OCI-LY7 (cell line): ENCODE results near the gene MTCH1. TPM values are rescaled to one million over a fixed set of nuclear protein-coding genes. Genes with fewer than 3 reads are reported as not detected.
"Not testable (repeated sequence)": the region's sequence is repeated elsewhere in the genome, so short reads cannot be mapped to it uniquely, and the experiment has no call there.

Experiments used
- BruUV-seq: library from RNA; stranded (reverse); fragments of 400-500 nt; replicated peaks from 2 replicates; lab custom pipeline; 2021; lab: Mats Ljungman, UMichigan
- CTCF ChIA-PET: fragments of 300-600 bp; sonication (Branson Sonifier 250); formaldehyde crosslinking; loops from one replicate; lab custom pipeline; 2022; ENCODE audit warnings: antibody characterized with exemption; ENCODE audit not compliant: unreplicated experiment; lab: Charles Lee
- POLR2A ChIA-PET: fragments of 300-600 bp; sonication (Branson Sonifier 250); formaldehyde crosslinking; loops from one replicate; lab custom pipeline; 2022; ENCODE audit warnings: antibody characterized with exemption; lab: Charles Lee
- DNase-seq: peaks from one replicate; pipeline ENCODE4 v3.0.0-alpha.2; 2015; ENCODE audit warnings: low spot score
- H2AFZ ChIP-seq: fragments of 200-600 bp; sonication (generic), shearing (Covaris generic); 2 replicates; pipeline ENCODE4 v1.6.1; 2014; ENCODE audit warnings: mild to moderate bottlenecking, antibody characterized with exemption, low read length, moderate library complexity
- H3K27ac ChIP-seq: fragments of 200-600 bp; sonication (generic); 2 replicates; pipeline ENCODE4 v1.5.1; 2014; ENCODE audit warnings: mixed run types, low read depth, mild to moderate bottlenecking, moderate library complexity, low read length, inconsistent platforms; ENCODE audit not compliant: poor library complexity, severe bottlenecking
- H3K36me3 ChIP-seq: fragments of 200-600 bp; sonication (generic); 2 replicates; pipeline ENCODE4 v1.6.1; 2014; ENCODE audit warnings: mild to moderate bottlenecking, antibody characterized with exemption, low read length, moderate library complexity, mixed read lengths; ENCODE audit not compliant: insufficient read depth
- H3K4me1 ChIP-seq: fragments of 200-600 bp; sonication (generic); 2 replicates; pipeline ENCODE4 v1.5.1; 2014; ENCODE audit warnings: mild to moderate bottlenecking, low read length; ENCODE audit not compliant: insufficient read depth, poor library complexity, severe bottlenecking
- H3K4me2 ChIP-seq: fragments of 200-600 bp; sonication (generic); 2 replicates; pipeline ENCODE4 v1.6.1; 2014; ENCODE audit warnings: mild to moderate bottlenecking, low read length
- H3K4me3 ChIP-seq: fragments of 200-600 bp; sonication (generic); 2 replicates; pipeline ENCODE4 v1.5.1; 2014; ENCODE audit warnings: mild to moderate bottlenecking, low read depth, low read length; ENCODE audit not compliant: poor library complexity, severe bottlenecking
- H3K79me2 ChIP-seq: fragments of 200-600 bp; sonication (generic); 2 replicates; pipeline ENCODE4 v1.6.1; 2016; ENCODE audit warnings: low read depth, mild to moderate bottlenecking, low read length, moderate library complexity, mixed read lengths; ENCODE audit not compliant: insufficient read depth
- H3K9me2 ChIP-seq: fragments of 200-600 bp; sonication (generic); 2 replicates; pipeline ENCODE4 v1.6.1; 2016; ENCODE audit warnings: mild to moderate bottlenecking, low read length, mixed read lengths; ENCODE audit not compliant: insufficient read depth
- H3K9me3 ChIP-seq: fragments of 200-600 bp; sonication (generic); 2 replicates; pipeline ENCODE4 v1.6.1; 2014; ENCODE audit warnings: mild to moderate bottlenecking, mixed run types, low read length, mixed read lengths
- H4K20me1 ChIP-seq: fragments of 200-600 bp; sonication (generic); 2 replicates; pipeline ENCODE4 v1.6.1; 2014; ENCODE audit warnings: mild to moderate bottlenecking, antibody characterized with exemption, low read length, moderate library complexity, mixed read lengths; ENCODE audit not compliant: insufficient read depth
- EZH2phosphoT487 ChIP-seq: fragments of 200-600 bp; sonication (generic); IDR thresholded peaks from 2 replicates; pipeline ENCODE4 v1.6.1; 2018; ENCODE audit warnings: low read depth, borderline replicate concordance, mild to moderate bottlenecking, mixed run types, antibody characterized with exemption, low read length, moderate library complexity, mixed read lengths
- intact Hi-C: fragments of 100-400 bp; cut with micrococcal nuclease; formaldehyde crosslinking; loops from one replicate; pipeline ENCODE4 v1.10.0; 2022; ENCODE audit not compliant: unreplicated experiment
- total RNA-seq, 2 experiments: library from RNA; depleted of rRNA in 1 of 2; stranded (reverse); fragments of >200 nt in 1 of 2; shearing (Covaris generic) in 1 of 2; gene quantifications; 2 replicates each; pipeline ENCODE4 v1.2.3, GENCODE V29; 2014 to 2022
- TF ChIP-seq, protein P1 (sequence below): fragments of 200-600 bp; sonication (generic); conservative IDR thresholded peaks from 2 replicates; pipeline ENCODE4 v1.5.1; 2014; ENCODE audit warnings: mild to moderate bottlenecking, antibody characterized with exemption, low read length, moderate library complexity, mixed read lengths

The MTCH1 gene
- total RNA-seq, 2 experiments from 2014 or later: 72.5 to 93.7 TPM

DNA sequence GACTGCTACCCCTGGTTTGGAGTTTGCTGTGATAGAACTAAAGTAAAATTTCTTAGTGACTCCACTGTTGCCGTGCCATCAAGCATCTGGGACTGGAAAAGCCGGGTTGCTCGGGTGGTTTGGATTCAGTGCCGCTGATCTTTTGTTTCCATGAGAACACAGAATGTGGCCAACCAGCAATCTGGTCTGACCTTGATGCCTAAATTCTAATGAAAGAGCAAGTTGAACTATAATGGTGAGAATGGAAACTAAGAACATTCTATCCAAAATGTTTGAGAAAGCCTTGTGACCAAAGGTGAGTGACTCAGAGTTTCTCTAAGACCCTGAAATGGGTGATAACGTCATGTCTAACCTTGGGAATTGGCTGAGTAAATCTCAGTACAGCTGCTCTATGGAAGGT is 41.3 kb downstream of the MTCH1 start:
- H3K36me3 ChIP-seq: no peaks in the 10 kb centered on the region
- H3K27ac ChIP-seq: no peak overlapping the region
- ChIA-PET POLR2A (no interaction called here), CTCF (no interaction called here)
- H3K4me3 ChIP-seq: no peak overlapping the region
- BruUV-seq: no TSS peak
- intact Hi-C loops: no loop called here
- H3K9me2 ChIP-seq: no peaks in the 10 kb centered on the region
- H3K4me1 ChIP-seq: no peaks in the 10 kb centered on the region
- no peak overlapping the region for H3K4me2 ChIP-seq
- H4K20me1 ChIP-seq: no peaks in the 10 kb centered on the region
- no peaks in the 10 kb centered on the region for H3K9me3 ChIP-seq
- no peak for TF ChIP-seq EZH2phosphoT487
- TF ChIP-seq, protein P1, sequence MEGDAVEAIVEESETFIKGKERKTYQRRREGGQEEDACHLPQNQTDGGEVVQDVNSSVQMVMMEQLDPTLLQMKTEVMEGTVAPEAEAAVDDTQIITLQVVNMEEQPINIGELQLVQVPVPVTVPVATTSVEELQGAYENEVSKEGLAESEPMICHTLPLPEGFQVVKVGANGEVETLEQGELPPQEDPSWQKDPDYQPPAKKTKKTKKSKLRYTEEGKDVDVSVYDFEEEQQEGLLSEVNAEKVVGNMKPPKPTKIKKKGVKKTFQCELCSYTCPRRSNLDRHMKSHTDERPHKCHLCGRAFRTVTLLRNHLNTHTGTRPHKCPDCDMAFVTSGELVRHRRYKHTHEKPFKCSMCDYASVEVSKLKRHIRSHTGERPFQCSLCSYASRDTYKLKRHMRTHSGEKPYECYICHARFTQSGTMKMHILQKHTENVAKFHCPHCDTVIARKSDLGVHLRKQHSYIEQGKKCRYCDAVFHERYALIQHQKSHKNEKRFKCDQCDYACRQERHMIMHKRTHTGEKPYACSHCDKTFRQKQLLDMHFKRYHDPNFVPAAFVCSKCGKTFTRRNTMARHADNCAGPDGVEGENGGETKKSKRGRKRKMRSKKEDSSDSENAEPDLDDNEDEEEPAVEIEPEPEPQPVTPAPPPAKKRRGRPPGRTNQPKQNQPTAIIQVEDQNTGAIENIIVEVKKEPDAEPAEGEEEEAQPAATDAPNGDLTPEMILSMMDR: no peak
- no peak for DNase-seq
- no peaks in the 10 kb centered on the region for H3K79me2 ChIP-seq
- no peak overlapping the region for H2AFZ ChIP-seq

DNA sequence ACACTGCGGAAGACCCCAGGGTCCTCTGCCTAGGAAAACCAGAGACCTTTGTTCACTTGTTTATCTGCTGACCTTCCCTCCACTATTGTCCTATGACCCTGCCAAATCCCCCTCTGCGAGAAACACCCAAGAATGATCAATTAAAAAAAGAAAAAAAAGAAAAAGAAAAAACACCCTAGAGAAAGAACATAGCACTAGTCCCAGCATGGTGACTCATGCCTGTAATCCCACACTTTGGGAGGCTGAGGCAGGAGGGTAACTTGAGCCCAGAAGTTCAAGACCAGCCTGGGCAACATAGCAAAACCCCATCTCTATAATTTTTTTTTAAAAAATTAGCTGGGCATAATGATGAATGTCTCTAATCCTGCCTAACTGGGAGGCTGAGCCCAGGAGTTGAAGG is 43.7 kb downstream of the MTCH1 start:
- H4K20me1 ChIP-seq, H3K4me2 ChIP-seq, H3K4me3 ChIP-seq, BruUV-seq, H3K36me3 ChIP-seq, DNase-seq, H2AFZ ChIP-seq, H3K9me2 ChIP-seq, POLR2A ChIA-PET, CTCF ChIA-PET, intact Hi-C loops, H3K79me2 ChIP-seq, H3K9me3 ChIP-seq, H3K27ac ChIP-seq, H3K4me1 ChIP-seq: not testable (repeated sequence)

DNA sequence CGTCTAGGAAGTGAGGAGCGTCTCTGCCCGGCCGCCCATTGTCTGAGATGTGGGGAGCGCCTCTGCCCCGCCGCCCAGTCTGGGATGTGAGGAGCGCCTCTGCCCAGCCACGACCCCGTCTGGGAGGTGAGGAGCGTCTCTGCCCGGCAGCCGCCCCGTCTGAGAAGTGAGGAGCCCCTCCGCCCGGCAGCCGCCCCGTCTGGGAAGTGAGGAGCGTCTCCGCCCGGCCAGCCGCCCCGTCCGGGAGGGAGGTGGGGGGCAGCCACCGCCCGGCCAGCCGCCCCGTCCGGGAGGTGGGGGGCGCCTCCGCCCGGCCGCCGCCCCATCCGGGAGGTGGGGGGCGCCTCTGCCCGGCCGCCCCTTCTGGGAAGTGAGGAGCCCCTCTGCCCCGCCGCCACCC is 44.4 kb downstream of the MTCH1 start:
- intact Hi-C loops, CTCF ChIA-PET, DNase-seq, H3K36me3 ChIP-seq, H2AFZ ChIP-seq, BruUV-seq, H3K4me1 ChIP-seq, H3K4me2 ChIP-seq, POLR2A ChIA-PET, H3K9me2 ChIP-seq, H3K9me3 ChIP-seq, H3K4me3 ChIP-seq, H3K27ac ChIP-seq, H4K20me1 ChIP-seq, H3K79me2 ChIP-seq: not testable (repeated sequence)

DNA sequence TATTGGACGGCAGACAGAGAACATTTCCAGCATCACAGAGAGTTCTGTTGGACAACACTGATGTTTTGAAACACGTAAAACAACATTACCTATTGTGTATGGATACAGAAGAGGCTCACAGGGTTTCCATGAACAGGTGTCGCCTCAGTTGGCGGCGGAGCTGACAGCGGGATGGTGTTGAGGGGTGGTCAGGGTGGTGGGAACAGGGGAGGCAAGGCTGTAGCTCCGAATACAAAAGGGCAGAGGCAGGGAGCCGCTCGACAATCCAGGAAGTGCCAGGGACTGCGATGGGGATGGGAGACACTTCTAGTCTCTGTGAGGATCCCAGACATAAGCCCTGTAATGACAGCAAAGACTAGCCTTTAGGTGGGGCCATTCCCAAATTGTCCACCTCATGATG is 46.0 kb downstream of the MTCH1 start:
- Histone ChIP-seq H3K4me2 (no peak overlapping the region), H3K4me3 (no peak overlapping the region), H2AFZ (no peak overlapping the region), H3K9me2 (no peaks in the 10 kb centered on the region), H3K4me1 (no peaks in the 10 kb centered on the region), H3K9me3 (no peaks in the 10 kb centered on the region), H3K27ac (no peak overlapping the region), H3K79me2 (no peaks in the 10 kb centered on the region), H4K20me1 (no peaks in the 10 kb centered on the region), H3K36me3 (no peaks in the 10 kb centered on the region)
- BruUV-seq: no TSS peak
- intact Hi-C loops: no loop called here
- no peak for DNase-seq
- ChIA-PET CTCF (no interaction called here), POLR2A (no interaction called here)
- TF ChIP-seq, protein P1: no peak
- TF ChIP-seq EZH2phosphoT487: no peak

DNA sequence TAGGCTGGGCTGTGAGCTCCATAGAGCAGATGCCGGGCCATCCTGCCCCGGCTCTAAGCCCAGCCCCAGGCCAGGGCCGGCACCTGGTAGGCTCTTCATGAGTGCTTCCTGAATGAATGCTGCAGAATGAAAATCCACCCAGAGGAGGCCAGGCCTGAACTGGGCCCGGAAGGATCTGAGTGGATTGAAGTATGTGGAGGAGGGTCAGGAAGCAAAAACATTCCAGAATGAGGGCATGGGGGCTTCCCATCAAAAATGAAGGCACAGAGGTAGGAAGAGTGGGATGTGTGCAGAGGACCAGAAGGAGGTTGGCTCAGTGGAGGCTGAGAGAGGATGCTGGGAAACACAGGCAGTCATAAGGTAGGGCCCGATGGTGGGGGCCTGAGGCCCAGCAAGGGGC is 47.0 kb downstream of the MTCH1 start:
- intact Hi-C loops, H3K4me2 ChIP-seq: not testable (repeated sequence)

More for the DNA sequence above, 47.0 kb downstream of the MTCH1 start:
- H4K20me1 ChIP-seq, H2AFZ ChIP-seq, H3K27ac ChIP-seq, CTCF ChIA-PET, DNase-seq, H3K36me3 ChIP-seq, BruUV-seq, H3K4me1 ChIP-seq, H3K79me2 ChIP-seq, H3K9me3 ChIP-seq, H3K4me3 ChIP-seq, H3K9me2 ChIP-seq, POLR2A ChIA-PET: not testable (repeated sequence)
